ENCODE results near the gene ST6GALNAC3.

GRCh38 chr1:76507376-76507775 lies 432.8 kb downstream of the ST6GALNAC3 start:
- TF ChIP-seq SUZ12 (IDR thresholded peaks at IDR 0.05) (no peak), ZNF384 (IDR thresholded peaks at IDR 0.05) (no peak), SP1 (IDR thresholded peaks at IDR 0.05) (no peak), TARDBP (IDR thresholded peaks at IDR 0.05) (no peak), L3MBTL2 (conservative IDR thresholded peaks at IDR 0.05) (no peak), FOXM1 (IDR thresholded peaks at IDR 0.05; ENCODE audit: borderline replicate concordance) (no peak), FOXA1 (IDR thresholded peaks at IDR 0.05) (no peak), FOXK2 (IDR thresholded peaks at IDR 0.05) (no peak)

Measured in HEK293T (cell line).